GM18858 (cell line): ENCODE results near the gene FYN.

ENCODE experiments used
- ATAC-seq: cut with Tn5 transposase; IDR thresholded peaks from one replicate; pipeline ENCODE4 v1.9.1; 2021; ENCODE audit not compliant: unreplicated experiment

FYN gene

GRCh38 chr6:111809766-111810165, 63.5 kb downstream of the FYN start:
- ATAC-seq, result no peak

DNA sequence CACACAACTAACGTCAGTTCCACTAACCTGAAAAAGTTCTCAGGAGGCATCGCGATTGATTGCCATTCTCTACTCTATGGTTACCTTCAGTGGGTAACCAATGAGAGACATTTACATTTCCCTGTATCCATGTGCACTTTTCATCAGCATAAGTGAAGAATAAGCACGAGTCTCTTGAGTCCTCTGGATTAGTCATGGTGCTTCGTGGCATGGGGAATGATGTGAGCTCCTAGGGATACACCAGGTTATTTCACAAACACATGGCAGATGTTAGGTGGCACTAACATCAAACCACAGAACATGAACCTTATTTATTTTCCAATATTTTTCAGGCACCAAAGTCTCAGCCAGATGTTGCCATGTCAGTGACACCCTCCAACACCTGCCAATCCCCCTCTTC, 64.0 kb downstream of the FYN start:
- ATAC-seq, result no peak

DNA sequence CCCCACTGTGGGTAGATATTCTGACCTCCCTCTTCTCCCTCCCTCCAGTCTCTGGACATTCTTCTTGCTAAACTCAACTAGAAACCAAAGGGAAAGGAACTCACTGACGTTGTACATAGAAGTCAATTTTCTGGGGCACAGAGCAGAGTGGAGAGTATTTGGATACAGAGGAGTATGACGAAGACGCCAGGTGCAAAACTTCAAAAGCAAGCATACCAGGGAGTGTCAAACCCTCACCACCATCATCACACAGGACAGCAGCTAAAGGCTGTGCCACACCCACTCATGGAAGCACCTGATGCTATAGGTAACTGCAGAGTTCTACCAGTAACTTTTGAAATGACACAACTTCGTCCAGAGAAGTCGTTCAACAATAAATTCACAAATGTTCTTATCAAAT, 64.8 kb downstream of the FYN start:
- no peak for ATAC-seq

GRCh38 chr6:111806561-111807497, 66.4 kb downstream of the FYN start:
- no peak for ATAC-seq

- ATAC-seq, result no peak
These were observed 67.1 kb downstream of the FYN start for GRCh38 chr6:111806165-111806547.

- ATAC-seq, result peak; percentile 37
These were observed 67.6 kb downstream of the FYN start for GRCh38 chr6:111805511-111806164.

GRCh38 chr6:111804627-111805235, 68.5 kb downstream of the FYN start:
- ATAC-seq, result peak; percentile 79

GRCh38 chr6:111803804-111804203, 69.4 kb downstream of the FYN start:
- ATAC-seq, result no peak

DNA sequence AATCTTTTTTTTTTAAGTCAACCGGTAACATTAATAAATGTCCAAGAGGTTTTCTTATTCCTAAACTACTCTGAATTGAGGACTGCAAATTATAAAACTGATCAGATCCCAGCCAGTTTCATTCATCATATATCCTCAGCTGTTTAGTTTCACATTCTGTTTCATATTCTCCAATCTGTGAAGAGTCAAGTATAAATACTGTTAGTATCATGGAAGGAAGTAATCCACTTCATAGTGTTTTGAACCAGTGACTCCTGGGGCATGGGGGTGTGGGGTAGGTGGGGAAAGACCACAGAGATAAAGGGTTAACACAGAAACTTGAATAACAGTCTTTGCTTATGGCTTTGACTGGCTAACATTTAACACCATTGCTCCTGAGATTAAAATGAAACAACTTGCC, 69.9 kb downstream of the FYN start:
- ATAC-seq, result no peak

DNA sequence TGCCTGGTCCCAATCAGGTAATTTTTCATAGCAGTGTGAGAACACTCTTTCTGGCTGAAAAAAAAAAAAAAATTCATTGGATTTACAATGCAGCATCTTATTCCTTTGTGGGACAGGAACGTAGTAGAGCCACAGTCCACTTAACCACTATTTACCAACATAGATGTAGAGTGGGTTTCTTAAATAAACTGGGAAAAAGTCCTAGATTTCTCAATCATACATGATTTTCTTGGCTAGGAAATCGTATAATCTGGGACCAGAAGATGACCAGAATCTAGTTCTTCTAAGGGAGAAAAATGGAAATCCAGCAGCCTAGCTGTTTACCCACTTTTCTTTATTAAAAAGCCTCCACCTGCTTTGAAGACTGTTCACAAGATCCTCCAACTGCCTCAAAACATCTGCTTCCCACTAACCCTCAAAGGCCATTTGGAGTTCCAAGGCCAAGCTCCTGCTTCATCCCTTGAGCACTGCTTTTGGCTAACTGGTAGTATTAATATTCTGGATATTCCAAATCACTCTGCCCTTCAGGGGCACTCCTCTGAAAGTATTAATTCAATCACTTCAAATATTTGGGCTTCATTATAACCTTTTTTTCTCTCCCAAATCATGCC, 70.4 kb downstream of the FYN start:
- ATAC-seq, result no peak

DNA sequence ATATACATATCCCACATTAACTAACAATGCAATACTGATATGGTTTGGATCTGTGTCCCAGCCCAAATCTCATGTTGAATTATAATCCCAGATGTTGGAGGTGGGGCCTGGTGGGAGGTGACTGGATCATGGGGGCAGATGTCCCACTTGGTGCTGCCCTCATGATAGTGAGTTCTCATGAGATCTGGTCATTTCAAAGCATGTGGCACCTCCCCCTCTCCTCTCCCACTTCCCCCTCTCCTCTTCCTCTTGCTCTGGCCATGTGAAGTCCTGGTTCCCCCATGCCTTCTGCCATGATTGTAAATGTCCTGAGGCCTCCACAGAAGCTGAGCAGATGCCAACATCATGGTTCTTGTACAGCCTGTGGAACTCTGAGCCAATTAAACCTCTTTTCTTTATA, 71.2 kb downstream of the FYN start:
- no peak for ATAC-seq

GRCh38 chr6:111800821-111801220, 72.4 kb downstream of the FYN start:
- ATAC-seq, result no peak

DNA sequence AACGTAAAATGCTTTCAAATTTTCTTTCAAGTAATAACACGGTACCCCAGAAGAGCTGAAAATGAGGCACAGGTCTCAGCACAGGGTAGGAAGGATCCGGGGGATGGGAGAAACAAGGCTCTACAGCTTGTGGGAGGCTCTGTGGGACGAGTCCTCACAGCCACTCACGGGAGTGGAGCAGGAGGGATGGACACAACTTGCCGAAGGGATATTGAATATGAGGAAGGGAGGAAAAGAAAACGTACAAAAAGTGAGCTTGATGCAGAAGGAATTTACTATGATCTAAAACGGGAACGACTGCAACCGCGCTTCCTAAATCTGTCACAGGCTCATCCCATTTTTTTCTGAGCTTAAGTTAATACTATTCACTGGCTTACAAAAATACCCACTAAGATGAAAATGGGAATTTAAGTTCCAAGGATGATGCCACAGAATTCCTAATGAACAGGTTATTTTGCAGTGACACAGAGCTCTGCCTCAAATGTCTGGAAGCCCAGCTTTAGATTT, 72.9 kb downstream of the FYN start:
- no peak for ATAC-seq

GRCh38 chr6:111799576-111800258, 73.5 kb downstream of the FYN start:
- no peak for ATAC-seq

DNA sequence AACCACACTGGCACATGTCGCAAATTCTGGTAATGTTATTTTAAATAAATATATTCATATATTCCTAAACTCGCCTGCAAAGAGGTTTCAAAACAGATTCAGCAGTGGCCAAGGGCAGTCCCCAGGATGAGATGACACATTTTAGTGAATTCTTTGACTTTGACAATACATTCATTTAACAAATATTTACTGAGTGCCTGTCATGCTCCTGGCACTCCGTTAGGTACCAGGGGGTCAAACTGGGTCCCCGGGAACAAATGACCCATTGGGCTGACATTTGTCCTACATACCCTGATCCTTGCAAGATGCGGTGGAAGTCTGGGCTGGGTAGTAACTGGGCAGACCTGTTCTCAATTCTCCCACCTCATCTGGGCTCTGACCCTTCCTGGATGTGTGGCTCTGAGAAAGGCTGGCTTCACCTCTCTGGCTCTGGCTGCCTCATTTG, 74.9 kb downstream of the FYN start:
- no peak for ATAC-seq

- ATAC-seq, result no peak
These were observed 76.8 kb downstream of the FYN start for GRCh38 chr6:111796310-111796918.

GRCh38 chr6:111795558-111795957, 77.7 kb downstream of the FYN start:
- ATAC-seq, result no peak

DNA sequence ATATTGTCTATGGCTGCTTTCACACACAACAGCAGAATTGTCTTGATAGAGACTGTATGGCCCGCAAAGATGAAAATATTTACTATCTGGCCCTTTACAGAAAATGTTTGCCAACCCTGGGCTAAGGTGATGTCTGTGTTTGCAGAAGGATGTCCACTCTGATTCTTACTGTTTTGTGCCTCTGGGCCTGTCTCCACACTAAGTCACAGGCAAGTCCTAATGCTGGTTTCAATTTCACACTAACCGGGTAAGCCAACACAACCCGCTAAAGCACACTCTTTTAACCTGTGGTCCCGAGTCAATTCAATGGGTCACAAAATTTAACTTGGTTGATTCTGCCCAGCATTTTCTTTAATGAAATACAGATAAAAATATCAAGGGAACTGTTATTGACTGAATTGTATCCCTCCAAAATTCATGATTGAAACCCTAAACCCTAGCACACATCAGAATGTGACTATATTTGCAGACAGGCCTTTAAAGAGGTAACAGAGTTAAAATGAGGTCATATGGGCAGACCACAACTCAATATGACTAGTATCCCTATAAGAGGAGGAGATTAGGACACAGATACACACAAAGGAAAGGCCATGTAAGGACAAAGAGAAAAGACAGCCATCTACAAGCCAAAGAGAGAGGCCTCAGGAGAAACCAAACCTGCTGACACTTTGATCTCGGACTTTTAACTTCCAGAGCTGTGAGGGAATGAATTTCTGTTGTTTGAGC, 78.4 kb downstream of the FYN start:
- no peak for ATAC-seq

GRCh38 chr6:111794300-111794699, 79.0 kb downstream of the FYN start:
- ATAC-seq, result no peak

- ATAC-seq, result no peak
These were observed 79.5 kb downstream of the FYN start for GRCh38 chr6:111793711-111794111.
